GM23248 (cell line): ENCODE data around the gene HOGA1. TPM values are rescaled to one million over a fixed set of nuclear protein-coding genes. Genes with fewer than 3 reads are reported as not detected.

Source experiments
- DNase-seq: peaks from one replicate; pipeline ENCODE4 v3.0.0-alpha.2; 2015
- H2AFZ ChIP-seq: fragments of 200-600 bp; sonication (generic); 2 replicates; pipeline ENCODE4 v1.6.1; 2016; ENCODE audit warnings: antibody characterized with exemption
- H3F3A ChIP-seq: fragments of 200-600 bp; sonication (generic); 2 replicates; pipeline ENCODE4 v1.6.1; 2016; ENCODE audit warnings: mild to moderate bottlenecking, antibody characterized with exemption, mixed run types; ENCODE audit not compliant: insufficient read depth
- H3K27ac ChIP-seq: fragments of 200-600 bp; sonication (generic); 2 replicates; pipeline ENCODE4 v1.5.1; 2016; ENCODE audit warnings: mild to moderate bottlenecking
- H3K27me3 ChIP-seq: fragments of 200-600 bp; sonication (generic); replicated peaks from 2 replicates; pipeline ENCODE4 v1.6.1; 2016; ENCODE audit warnings: mild to moderate bottlenecking; ENCODE audit not compliant: insufficient read depth
- H3K36me3 ChIP-seq: fragments of 200-600 bp; sonication (generic); 2 replicates; pipeline ENCODE4 v1.6.1; 2016; ENCODE audit warnings: low read depth, mild to moderate bottlenecking
- H3K4me1 ChIP-seq: fragments of 200-600 bp; sonication (generic); 2 replicates; pipeline ENCODE4 v1.6.1; 2016; ENCODE audit warnings: mild to moderate bottlenecking; ENCODE audit not compliant: insufficient read depth
- H3K4me2 ChIP-seq: fragments of 200-600 bp; sonication (generic); one replicate; pipeline ENCODE4 v1.6.1; 2016; ENCODE audit warnings: mild to moderate bottlenecking; ENCODE audit not compliant: unreplicated experiment
- H3K4me3 ChIP-seq: fragments of 200-600 bp; sonication (generic); 2 replicates; pipeline ENCODE4 v1.5.1; 2016; ENCODE audit warnings: mild to moderate bottlenecking
- H3K79me2 ChIP-seq: fragments of 200-600 bp; sonication (generic); 2 replicates; pipeline ENCODE4 v1.6.1; 2016; ENCODE audit warnings: mild to moderate bottlenecking; ENCODE audit not compliant: insufficient read depth
- H3K9ac ChIP-seq: fragments of 200-600 bp; sonication (generic); 2 replicates; pipeline ENCODE4 v1.6.1; 2016; ENCODE audit warnings: mild to moderate bottlenecking
- H3K9me2 ChIP-seq: fragments of 200-600 bp; sonication (generic); 2 replicates; pipeline ENCODE4 v1.6.1; 2016; ENCODE audit warnings: mixed run types, mild to moderate bottlenecking, moderate library complexity; ENCODE audit not compliant: insufficient read depth
- H3K9me3 ChIP-seq: fragments of 200-600 bp; sonication (generic); one replicate; pipeline ENCODE4 v1.6.1; 2017; ENCODE audit warnings: low read depth
- H4K20me1 ChIP-seq: fragments of 200-600 bp; sonication (generic); 2 replicates; pipeline ENCODE4 v1.6.0; 2016; ENCODE audit not compliant: insufficient read depth
- EZH2 ChIP-seq: fragments of 200-600 bp; sonication (generic); IDR thresholded peaks from 2 replicates; pipeline ENCODE4 v1.6.1; 2018; ENCODE audit warnings: antibody characterized with exemption, mild to moderate bottlenecking; ENCODE audit not compliant: insufficient read depth, poor library complexity, severe bottlenecking
- EZH2phosphoT487 ChIP-seq: fragments of 200-600 bp; sonication (generic); IDR thresholded peaks from 2 replicates; pipeline ENCODE4 v1.6.1; 2018; ENCODE audit warnings: antibody characterized with exemption, moderate library complexity, mild to moderate bottlenecking, low read depth; ENCODE audit not compliant: insufficient read depth
- WGBS, 2 experiments: methylation state at CpG; one replicate each; pipeline ENCODE4 v1.1.6; 2015 to 2017; ENCODE audit warnings: low lambda C conversion rate in 2 of 2, low coverage in 1 of 2; ENCODE audit errors: missing lambda C conversion rate in 2 of 2; 5-methylcytosine and 5-hydroxymethylcytosine counted together
- in situ Hi-C: fragments of 300-500 bp; cut with MboI; formaldehyde crosslinking; loops from 2 replicates; pipeline ENCODE4 v1.15.0; 2020
- polyA plus RNA-seq: library from polyadenylated mRNA; unstranded; fragments of >200 nt; fragmentation: Nextera tagmentation; extraction: Ambion mirVana; gene quantifications from 2 replicates; pipeline ENCODE4 v1.2.1, GENCODE V29; 2016
- total RNA-seq: library from RNA; depleted of rRNA; stranded (reverse); fragments of >200 nt; shearing (Covaris generic); gene quantifications from 2 replicates; pipeline ENCODE4 v1.2.3, GENCODE V29; 2014

Gene HOGA1
- total and polyA plus RNA-seq, 2 experiments from 2014 or later, result 0.13 to 0.22 TPM

- Histone ChIP-seq H3K4me2 (no peak overlapping the region), H3K4me3 (no peak overlapping the region), H3K36me3 (no peaks in the 10 kb centered on the region), H3K27ac (no peak overlapping the region), H3F3A (no peaks in the 10 kb centered on the region), H3K9ac (no peak overlapping the region), H4K20me1 (no peaks in the 10 kb centered on the region), H3K9me2 (no peaks in the 10 kb centered on the region), H3K27me3 (no peaks in the 10 kb centered on the region), H3K9me3 (no peaks in the 10 kb centered on the region), H3K4me1 (no peaks in the 10 kb centered on the region), H3K79me2 (peaks cover 74% of the 10 kb centered on the region), H2AFZ (no peak overlapping the region)
- TF ChIP-seq EZH2phosphoT487, result no peak
- no peak for TF ChIP-seq EZH2
- DNase-seq, result no peak
- 98% methylated on average over 4 of the region's 4 CpGs for WGBS, 2 experiments
- in situ Hi-C loops, result no loop called here
Observed at GRCh38 chr10:97563337-97563736, 20.9 kb upstream of the HOGA1 start.

GRCh38 chr10:97564776-97565175 is 19.4 kb upstream of the HOGA1 start:
- no peaks in the 10 kb centered on the region for H4K20me1 ChIP-seq
- in situ Hi-C loops, result no loop called here

GRCh38 chr10:97566336-97566996 is 17.7 kb upstream of the HOGA1 start:
- no peaks in the 10 kb centered on the region for H3K9me2 ChIP-seq
- H3K9ac ChIP-seq, result no peak overlapping the region
- 100% methylated on average over 2 of the region's 2 CpGs for WGBS, 2 experiments
- in situ Hi-C loops, result no loop called here
- no peaks in the 10 kb centered on the region for H3F3A ChIP-seq
- no peaks in the 10 kb centered on the region for H3K27me3 ChIP-seq
- peaks cover 44% of the 10 kb centered on the region for H3K79me2 ChIP-seq
- no peaks in the 10 kb centered on the region; the same call in 1 of the 2 replicates for H3K36me3 ChIP-seq
- no peaks in the 10 kb centered on the region for H3K4me1 ChIP-seq
- H3K27ac ChIP-seq, result no peak overlapping the region
- no peaks in the 10 kb centered on the region for H4K20me1 ChIP-seq
- H3K4me3 ChIP-seq, result no peak overlapping the region
- no peaks in the 10 kb centered on the region for H3K9me3 ChIP-seq
- DNase-seq, result no peak
- H2AFZ ChIP-seq, result no peak overlapping the region
- H3K4me2 ChIP-seq, result no peak overlapping the region
- TF ChIP-seq EZH2 (no peak), EZH2phosphoT487 (no peak)

More at GRCh38 chr10:97564776-97565175, 19.4 kb upstream of the HOGA1 start:
- H3K4me2 ChIP-seq, result no peak overlapping the region
- H3K9ac ChIP-seq, result no peak overlapping the region
- no peak for DNase-seq
- H3F3A ChIP-seq, result no peaks in the 10 kb centered on the region
- H3K9me2 ChIP-seq, result no peaks in the 10 kb centered on the region
- no peak overlapping the region for H2AFZ ChIP-seq
- H3K79me2 ChIP-seq, result peaks cover 59% of the 10 kb centered on the region
- H3K27me3 ChIP-seq, result no peaks in the 10 kb centered on the region
- no peaks in the 10 kb centered on the region; the same call in 1 of the 2 replicates for H3K36me3 ChIP-seq
- H3K4me1 ChIP-seq, result no peaks in the 10 kb centered on the region
- WGBS, 2 experiments, result 95 to 97% methylated on average over 4 of the region's 4 CpGs
- TF ChIP-seq EZH2phosphoT487 (no peak), EZH2 (no peak)
- H3K4me3 ChIP-seq, result no peak overlapping the region
- H3K27ac ChIP-seq, result no peak overlapping the region
- H3K9me3 ChIP-seq, result no peaks in the 10 kb centered on the region

GRCh38 chr10:97567891-97568290 is 16.3 kb upstream of the HOGA1 start:
- H3K9me2 ChIP-seq, result no peaks in the 10 kb centered on the region
- no peak overlapping the region for H3K27ac ChIP-seq
- no peaks in the 10 kb centered on the region for H3K9me3 ChIP-seq
- in situ Hi-C loops, result no loop called here
- DNase-seq, result no peak
- H3K4me2 ChIP-seq, result no peak overlapping the region
- H4K20me1 ChIP-seq, result no peaks in the 10 kb centered on the region
- H3K27me3 ChIP-seq, result no peaks in the 10 kb centered on the region
- H3K79me2 ChIP-seq, result peaks cover 30% of the 10 kb centered on the region; the same call in 1 of the 2 replicates
- H2AFZ ChIP-seq, result no peak overlapping the region
- H3F3A ChIP-seq, result no peaks in the 10 kb centered on the region
- 93 to 97% methylated on average over 13 to 14 of the region's 15 CpGs for WGBS, 2 experiments
- no peaks in the 10 kb centered on the region; the same call in 1 of the 2 replicates for H3K36me3 ChIP-seq
- no peak overlapping the region for H3K4me3 ChIP-seq
- no peak overlapping the region for H3K9ac ChIP-seq
- TF ChIP-seq EZH2phosphoT487, result no peak
- no peak for TF ChIP-seq EZH2
- H3K4me1 ChIP-seq, result no peaks in the 10 kb centered on the region
